ENCODE results near the gene MERTK.
"Not testable (repeated sequence)": the region's sequence is repeated elsewhere in the genome, so short reads cannot be mapped to it uniquely, and the experiment has no call there.

The MERTK gene

DNA sequence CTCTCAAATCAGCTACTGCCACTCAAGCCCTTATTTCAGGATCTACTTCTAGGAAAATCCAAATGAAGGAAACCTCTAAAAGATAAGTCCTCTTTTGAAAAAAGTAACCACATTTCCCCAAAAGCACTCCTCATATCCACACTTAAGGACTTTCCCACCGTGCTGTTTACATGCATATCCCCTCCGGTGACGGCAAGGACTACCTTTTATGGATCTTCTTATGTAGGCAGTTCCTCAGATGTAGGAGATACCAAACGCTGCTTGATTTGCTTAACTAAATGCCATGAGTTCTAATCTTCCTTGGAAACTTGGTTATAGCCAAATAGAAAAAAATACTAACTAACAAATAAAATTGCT, 149.8 kb downstream of the MERTK start:
- DNase-seq = no peak

DNA sequence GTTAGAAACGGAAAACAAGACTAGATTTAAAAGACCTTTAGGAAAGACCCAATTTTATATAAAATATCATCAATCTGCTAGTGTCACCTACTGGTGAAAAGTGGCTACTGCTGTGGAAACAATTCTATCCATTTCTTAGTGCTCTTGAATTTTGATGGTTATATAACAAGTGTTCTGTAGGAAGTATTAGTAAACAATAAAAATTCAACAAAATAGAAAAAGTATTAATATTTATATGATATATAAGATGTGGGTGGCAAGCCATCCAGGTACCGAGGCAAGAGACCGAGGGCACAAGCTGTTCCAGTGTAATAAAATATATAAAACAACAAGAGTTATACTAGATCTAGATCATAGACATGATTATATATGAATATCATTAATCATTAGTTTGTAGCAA, 150.5 kb downstream of the MERTK start:
- peak; percentile 52 for DNase-seq

DNA sequence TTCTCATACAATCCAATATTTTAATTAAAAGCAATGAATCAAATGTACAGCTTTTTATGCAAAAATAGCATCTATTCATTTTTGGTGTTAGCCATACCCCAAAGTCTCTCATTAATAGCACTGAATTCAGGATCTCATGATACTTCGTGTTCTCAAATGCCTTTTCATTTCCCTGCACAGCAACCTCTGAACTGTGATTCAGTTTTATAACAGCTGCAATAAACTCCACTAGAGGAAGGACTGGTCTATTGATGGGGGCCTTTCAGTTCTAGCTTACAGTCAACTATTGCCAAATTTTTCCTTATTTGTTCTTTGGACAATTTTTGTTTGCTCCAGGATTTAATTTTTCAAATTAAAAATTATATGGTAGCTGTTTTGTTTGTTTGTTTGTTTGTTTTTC, 151.9 kb downstream of the MERTK start:
- DNase-seq = no peak

DNA sequence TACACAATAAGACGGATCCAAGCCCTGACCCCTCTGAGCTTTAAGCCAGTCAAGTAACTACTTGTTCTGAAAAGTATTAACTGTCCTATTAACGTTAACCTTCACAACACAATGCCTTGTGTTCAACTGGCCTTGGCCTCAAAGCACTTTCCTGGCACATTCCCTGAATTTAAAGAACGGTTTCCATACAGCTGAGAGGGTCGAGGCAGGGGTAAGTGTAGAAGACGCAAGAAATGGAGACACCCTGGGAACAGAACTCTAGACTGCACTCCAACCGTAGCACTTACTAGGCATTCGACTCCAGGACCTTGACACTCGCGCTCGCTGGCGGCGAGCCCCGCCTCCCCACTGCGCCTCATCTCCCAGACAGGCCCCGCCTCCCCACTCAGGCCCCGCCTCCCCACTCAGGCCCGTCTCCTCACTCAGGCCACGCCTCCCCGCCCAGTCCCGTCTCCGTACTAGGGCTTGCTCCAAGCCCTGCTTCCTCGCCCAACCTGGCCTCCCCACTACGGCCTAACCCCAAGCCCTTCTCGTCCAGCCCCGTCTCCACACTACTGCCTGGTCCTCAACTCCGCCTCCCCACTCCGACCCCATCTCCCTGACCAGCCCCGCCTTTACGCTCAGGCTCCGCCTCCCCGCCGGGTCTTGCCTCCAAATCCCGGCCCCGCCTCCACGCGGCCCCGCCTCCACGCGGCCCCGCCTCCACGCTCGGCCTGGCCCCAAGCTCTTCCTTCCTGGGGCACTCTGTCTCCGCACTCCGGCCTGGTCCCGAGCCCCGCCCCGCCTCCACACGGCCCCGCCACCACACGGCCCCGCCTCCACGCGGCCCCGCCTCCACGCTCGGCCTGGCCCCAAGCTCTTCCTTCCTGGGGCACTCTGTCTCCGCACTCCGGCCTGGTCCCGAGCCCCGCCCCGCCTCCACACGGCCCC, 155.8 kb downstream of the MERTK start:
- DNase-seq = peak; percentile 95

DNA sequence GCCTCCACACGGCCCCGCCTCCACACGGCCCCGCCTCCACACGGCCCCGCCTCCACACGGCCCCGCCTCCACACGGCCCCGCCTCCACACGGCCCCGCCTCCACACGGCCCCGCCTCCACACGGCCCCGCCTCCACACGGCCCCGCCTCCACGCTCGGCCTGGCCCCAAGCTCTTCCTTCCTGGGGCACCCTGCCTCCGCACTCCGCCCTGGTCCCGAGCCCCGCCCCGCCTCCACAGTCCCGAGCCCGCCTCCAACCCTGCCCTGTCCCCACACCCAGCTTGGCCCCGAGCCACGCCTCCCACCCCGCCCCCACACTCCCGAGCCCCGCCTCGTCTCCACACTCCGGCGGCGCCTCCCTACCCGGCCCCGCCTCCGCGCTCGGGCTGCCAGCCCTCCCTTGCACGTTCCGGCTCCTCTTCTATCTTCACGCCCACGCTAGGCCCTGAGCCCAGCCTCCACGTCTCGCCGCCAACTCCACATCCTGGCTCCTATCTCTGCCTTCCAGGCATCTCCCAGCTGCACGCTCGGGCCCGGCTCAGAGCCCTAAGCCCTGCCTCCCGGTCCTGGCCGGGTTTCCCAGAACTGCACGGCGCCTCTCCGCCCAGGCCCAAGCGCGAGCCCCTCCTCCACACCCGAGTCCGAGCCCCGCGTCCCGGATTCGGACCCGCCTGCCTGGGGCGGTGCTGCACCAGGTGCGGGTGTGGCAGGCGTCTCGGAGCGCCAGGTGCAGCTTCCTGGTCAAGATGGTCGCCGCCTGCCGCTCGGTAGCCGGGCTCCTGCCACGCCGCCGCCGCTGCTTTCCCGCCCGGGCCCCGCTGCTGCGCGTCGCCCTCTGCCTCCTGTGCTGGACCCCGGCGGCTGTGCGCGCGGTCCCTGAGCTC, 156.7 kb downstream of the MERTK start, which contains the start of gene TMEM87B:
Gene TMEM87B, plus strand, starts transcription at position 423 of the 883 bp plus-strand sequence. Its CDS starts 323 bp downstream, at position 746.
- DNase-seq = peak; percentile 97

DNA sequence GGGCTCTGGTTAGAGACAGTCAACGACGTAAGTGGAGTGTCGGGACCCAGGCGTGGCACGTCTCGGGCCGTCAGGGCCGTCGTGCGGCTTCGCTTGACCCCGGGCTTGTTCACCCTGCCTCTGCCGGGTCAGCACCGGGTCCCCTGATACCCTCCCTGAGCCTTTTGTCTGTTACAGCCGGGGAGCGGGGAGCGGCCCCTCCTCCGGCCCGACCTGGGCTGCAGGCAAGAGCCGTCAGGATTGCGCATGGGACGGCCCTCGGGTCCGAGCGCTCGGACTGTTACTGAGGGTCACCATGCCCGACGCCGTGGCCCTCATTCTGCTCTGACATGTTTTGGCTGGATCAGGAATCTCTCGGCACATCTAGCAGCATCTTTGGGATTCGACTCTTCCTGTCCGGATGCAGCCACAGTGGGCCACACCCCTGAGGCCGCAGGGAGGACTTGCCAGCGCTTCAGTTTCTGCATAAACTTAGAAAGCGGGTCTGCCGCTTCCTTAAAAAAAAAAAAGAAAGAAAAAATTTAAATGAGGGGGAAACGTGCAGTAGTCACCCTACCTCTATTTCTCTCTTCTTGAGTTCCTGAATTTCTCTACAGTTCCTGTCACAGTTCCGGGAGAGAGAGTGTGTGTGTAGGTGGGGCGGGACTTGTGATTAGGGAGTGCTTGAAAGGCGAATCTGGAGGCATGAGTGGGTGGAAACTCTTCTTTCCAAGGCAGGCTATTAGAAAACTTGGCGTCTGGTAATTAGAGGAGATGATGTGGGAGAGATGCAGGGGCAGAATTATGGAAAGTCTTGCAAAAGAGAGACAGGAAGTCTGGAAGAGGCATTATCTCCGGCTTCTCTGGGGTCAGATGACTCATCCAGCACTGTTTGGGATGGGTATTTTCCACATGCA, 157.6 kb downstream of the MERTK start:
- DNase-seq = peak; percentile 91

DNA sequence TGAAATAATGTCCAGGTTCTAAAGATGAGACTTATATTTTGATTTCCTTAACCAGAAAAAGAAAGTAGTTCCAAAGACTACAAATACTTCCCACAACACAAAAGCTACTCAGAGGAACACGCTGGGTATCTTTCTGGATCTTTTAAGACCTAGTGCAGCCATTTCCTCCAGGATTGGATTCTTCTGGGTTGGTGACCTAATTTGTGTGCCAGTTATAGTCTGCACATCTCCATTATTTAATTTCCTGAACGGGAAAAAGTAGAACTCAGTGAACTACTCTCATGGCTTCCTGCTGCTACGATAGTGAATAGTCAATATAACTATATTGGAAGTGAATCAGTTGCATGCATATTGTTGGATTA, 158.2 kb downstream of the MERTK start:
- no peak for DNase-seq

GRCh38 chr2:112059671-112060070, 161.3 kb downstream of the MERTK start:
- DNase-seq = no peak

DNA sequence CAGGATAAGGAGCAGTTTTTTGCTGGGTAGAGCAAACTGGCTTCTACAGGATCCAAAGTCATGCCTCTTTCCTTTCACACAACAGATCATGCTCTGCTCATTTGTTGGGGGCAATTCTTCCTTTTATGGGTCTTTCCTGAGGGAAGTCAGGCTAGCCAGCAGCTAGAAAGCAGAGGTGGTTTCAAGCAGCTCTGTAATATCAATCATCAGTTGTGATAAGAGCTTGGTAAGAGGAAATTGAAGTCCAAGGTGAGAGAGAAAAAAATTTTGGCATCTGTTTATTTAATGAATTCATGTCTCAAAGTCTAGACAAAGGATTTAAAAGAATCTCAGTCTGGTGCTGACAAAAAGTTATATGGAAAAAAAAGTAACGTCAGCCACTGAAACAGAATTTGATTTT, 162.9 kb downstream of the MERTK start:
- no peak for DNase-seq

- no peak for DNase-seq
These were observed 163.4 kb downstream of the MERTK start for GRCh38 chr2:112061840-112062239.

GRCh38 chr2:112062894-112063293, 164.5 kb downstream of the MERTK start:
- no peak for DNase-seq

DNA sequence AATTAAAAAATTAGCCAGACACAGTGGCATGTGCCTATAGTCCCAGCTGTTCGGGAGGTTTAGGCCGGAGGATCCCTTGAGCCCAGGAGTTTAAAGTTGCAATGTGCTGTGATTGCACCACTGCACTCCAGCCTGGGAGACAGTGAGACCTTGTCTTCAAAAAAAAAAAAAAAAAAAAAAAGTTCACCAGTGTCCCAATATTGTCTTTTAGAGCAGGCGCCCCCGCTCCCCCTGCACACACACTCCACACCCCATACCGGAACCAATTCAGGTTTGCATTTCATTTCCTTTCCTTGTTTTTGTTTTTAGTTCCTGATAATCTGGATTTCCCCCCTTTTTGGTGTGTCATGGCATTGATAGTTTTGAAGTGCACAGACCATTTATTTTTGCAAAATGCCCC, 167.1 kb downstream of the MERTK start:
- no peak for DNase-seq

GRCh38 chr2:112065966-112066365, 167.6 kb downstream of the MERTK start:
- peak; percentile 76 for DNase-seq

DNA sequence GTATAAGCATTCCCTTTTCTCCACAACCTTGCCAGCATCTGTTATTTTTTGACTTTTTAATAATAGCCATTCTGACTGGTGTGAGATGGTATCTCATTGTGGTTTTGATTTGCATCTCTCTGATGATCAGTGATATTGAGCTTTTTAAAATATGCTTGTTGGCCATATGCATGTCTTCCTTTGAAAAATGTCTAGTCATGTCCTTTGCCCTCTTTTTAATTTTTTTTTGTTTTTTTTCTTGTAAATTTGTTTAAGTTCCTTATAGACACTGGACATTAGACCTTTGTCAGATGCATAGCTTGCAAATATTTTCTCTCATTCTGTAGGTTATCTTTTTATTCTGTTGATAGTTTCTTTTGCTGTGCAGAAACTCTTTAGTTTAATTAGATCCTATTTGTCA, 171.4 kb downstream of the MERTK start:
- not testable (repeated sequence) for DNase-seq

DNA sequence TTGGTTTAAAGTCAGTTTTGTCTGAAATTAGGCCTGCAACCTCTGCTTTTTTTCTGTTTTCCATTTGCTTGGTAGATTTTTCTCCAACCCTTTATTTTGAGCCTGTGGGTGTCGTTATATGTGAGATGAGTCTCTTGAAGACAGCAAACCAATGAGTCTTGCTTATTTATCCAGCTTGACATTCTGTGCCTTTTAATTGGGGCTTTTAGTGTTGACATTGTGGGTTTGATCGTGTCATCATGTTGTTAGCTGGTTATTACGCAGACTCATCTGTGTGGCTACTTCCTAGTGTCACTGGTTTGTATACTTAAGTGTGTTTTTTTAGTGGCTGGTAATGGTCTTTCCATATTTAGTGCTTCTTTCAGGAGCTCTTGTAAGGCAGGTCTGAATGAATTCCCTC, 175.5 kb downstream of the MERTK start:
- DNase-seq = no peak

DNA sequence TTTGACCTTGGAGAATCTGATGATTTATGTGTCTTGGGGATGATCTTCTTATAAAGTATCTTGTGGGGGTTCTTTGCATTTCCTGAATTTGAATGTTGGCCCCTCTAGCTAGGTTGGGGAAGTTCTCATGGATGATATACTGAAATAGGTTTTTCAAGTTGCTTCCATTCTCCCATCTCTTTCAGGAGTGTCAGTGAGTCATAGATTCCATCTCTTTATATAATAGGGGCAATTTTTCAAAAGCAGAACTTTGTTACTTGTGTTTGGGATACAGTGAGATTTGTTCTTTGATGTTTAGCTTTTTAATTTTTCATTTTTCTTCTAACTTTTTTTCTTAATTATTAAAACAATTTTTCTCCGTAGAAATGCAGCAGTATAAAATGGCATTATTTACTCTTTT, 176.1 kb downstream of the MERTK start:
- DNase-seq = no peak

- no peak for DNase-seq
These were observed 177.3 kb downstream of the MERTK start for GRCh38 chr2:112075490-112076260.

- no peak for DNase-seq
These were observed 179.4 kb downstream of the MERTK start for GRCh38 chr2:112077814-112078213.
